Body of pancreas (tissue), 4 donors: ENCODE data around the gene MBD3L1.

Source experiments
- CTCF ChIP-seq, 7 experiments: fragments of 450-650 bp in 4 of 7; fragments of 200-600 bp in 3 of 7; sonication (generic) in 3 of 7; IDR thresholded peaks; one replicate each; pipeline ENCODE4 v1.5.1; 2016 to 2019; ENCODE audit warnings: antibody characterized with exemption in 7 of 7
- POLR2A ChIP-seq, 3 donors: fragments of 450-650 bp; IDR thresholded peaks; one replicate each; pipeline ENCODE4 v1.6.1; 2016; ENCODE audit warnings: antibody characterized with exemption in 3 of 3, mild to moderate bottlenecking in 2 of 3

- TF ChIP-seq CTCF (IDR thresholded peaks at IDR 0.05) (no peak), POLR2A (IDR thresholded peaks at IDR 0.05) (no peak)
Measured at GRCh38 chr19:8821748-8822241, 10.4 kb upstream of the MBD3L1 start.
